ENCODE results near the gene EXOC3. TPM values are rescaled to one million over a fixed set of nuclear protein-coding genes. Genes with fewer than 3 reads are reported as not detected.
"Not testable (repeated sequence)": the region's sequence is repeated elsewhere in the genome, so short reads cannot be mapped to it uniquely, and the experiment has no call there.

EXOC3 gene
- total RNA-seq, 1 experiment from 2014 or later = 21.9 TPM

DNA sequence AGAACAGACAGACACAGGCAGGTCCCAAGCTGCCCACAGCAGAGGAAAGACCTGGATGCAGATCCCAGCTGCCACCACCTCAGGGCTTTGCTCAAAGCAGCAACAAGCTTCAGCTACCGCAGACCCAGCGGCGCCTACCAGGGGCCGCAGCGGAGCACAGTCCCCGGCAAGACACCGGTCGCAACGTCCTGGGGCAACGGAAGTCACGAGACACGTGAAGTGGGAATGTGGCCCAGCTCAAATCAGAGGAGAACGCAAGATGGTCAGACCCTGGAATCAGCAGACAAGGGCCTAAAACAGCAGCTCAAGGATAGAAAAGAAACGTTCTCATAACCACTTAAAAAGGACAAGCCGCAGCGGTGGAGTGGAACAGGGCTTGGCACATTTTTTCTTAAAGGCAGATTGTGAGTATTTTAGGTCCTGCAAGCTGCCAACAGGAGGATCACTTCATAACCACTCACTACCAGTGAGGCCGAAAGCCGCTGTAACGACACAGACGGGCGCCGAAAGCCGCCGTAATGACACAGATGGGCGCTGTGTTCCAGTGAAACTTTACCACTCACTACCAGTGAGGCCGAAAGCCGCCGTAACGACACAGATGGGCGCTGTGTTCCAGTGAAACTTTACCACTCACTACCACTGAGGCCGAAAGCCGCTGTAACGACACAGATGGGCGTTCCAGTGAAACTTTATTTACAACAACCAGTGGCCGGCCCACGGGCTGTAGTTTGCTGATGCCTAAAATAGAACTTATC, 59.5 kb downstream of the EXOC3 start:
- in situ Hi-C loops (cut with HindIII; ENCODE audit: low pct_unique_long_range_greater_than_20kb, low sequenced_read_pairs) = no loop called here
- no peak for DNase-seq (ENCODE audit: low read depth)

DNA sequence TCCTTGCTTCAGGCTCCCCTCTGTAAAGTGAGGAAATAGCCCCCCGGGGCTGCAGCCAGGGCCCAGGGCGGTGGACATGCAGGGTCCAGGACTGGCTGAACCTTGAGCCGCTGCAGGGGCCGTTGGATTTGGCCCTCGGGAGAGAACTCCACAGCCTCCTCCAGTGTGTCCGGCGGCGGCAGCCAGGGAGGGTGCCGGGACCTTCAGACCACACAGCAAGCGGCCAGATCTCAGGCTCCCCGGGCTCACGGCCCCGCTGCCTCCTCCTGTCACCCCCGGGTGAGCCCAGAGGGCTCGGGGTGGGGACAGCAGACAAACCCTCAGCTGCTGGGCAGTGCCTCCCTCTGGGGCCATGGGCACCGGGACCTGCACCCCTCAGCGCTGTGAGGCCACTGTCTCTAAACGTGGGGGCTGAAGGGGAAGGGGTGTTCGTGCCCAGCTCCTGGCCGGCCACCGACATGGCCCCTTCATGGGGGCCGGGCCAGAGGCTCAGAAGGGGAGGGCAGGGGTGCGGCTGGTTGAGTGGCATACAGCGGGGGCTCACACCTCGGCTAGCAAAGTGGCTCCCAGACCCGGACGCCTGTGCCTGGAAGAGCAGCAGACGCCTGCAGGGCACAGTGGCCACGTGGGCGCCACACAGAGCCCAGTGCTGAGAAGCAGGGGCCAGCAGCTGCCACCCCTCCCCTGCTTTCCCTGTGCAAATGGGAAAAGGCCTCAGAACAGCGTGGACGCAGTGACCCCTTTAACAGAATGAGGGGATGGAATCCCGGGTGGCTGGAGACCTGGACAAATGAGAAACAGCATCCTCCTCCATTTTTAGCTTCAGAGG, 61.6 kb downstream of the EXOC3 start:
- in situ Hi-C loops (cut with HindIII; ENCODE audit: low pct_unique_long_range_greater_than_20kb, low sequenced_read_pairs) = no loop called here

DNA sequence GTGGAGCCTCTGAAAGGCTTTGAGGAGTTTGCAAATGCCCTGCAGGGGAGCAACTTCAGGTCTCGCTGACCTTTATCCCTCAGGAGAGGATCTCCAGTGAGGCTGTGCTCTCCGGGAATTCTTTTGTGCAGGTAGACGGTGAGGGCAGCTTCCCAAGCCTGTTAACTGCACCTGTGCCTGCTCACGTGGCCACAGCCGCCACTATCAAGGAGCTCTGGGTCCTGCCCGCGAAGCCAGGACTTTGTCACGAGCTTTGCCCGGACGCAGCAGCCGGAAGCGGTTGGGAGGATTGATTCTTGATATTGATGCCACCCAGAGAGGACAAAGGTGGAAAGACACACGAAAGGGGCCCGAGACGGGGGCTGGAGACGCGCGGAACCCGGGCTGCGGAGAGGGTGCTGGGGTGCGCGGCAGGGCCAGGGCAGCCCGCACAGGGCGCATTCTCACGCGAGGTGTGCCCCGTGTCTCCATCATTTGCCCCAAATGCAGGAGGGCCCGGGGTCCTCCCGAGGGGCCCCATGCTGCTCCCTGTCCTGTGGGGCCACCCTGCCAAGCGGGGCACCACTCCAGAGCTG, 63.1 kb downstream of the EXOC3 start:
- in situ Hi-C loops (cut with HindIII; ENCODE audit: low pct_unique_long_range_greater_than_20kb, low sequenced_read_pairs) = no loop called here
- DNase-seq (ENCODE audit: low read depth) = no peak

More for the DNA sequence above, 61.6 kb downstream of the EXOC3 start:
- DNase-seq (ENCODE audit: low read depth) = no peak

DNA sequence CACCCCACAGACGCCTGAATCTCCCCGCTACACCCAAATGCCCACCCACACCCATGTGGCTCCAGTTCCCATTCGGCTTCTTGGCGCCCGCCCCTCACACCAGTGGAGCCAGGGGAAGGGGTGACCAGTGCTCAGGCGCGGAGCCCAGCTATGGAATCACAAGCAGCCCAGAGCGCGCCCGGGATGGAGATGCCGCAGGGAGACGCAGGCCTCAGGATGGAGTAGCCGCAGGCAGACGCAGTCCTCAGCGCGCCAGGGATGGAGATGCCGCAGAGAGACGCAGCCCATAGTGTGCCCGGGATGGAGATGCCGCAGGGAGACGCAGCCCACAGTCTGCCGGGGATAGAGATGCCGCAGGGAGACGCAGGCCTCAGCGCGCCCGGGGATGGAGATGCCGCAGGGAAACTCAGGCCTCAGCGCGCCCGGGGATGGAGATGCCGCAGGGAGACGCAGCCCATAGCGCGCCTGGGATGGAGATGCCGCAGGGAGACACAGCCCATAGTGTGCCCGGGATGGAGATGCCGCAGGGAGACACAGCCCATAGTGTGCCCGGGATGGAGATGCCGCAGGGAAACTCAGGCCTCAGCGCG, 65.1 kb downstream of the EXOC3 start:
- DNase-seq (ENCODE audit: low read depth); in situ Hi-C loops (cut with HindIII; ENCODE audit: low pct_unique_long_range_greater_than_20kb, low sequenced_read_pairs): not testable (repeated sequence)

DNA sequence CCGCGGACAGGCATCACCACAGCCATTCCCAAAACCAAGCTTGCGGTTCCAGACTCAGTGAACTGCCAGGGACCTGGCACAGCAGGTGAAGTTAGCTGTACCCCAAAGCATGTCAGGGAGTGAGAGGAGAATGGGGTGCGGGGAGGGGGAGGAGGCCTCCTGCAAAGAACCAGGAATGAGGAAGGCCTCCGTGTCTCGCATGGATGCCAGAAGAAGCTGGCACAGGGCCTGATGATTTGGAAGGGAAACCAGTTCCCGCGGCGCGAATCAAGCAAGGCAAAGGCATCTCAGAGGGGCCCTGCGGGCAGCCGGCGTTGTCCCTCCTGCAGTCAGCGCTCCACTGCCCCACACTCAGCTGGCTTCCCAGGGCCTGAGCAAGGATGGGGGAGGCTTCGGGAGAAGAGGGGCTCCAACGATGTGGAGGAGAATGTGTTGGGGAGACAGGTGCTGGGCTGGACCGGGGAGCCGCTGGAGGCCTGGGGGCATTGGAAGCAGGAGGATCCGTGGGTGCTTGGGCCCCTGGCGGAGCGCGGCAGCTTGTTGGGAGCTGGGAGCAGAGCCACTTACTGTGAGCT, 66.7 kb downstream of the EXOC3 start:
- in situ Hi-C loops (cut with HindIII; ENCODE audit: low pct_unique_long_range_greater_than_20kb, low sequenced_read_pairs) = no loop called here

DNA sequence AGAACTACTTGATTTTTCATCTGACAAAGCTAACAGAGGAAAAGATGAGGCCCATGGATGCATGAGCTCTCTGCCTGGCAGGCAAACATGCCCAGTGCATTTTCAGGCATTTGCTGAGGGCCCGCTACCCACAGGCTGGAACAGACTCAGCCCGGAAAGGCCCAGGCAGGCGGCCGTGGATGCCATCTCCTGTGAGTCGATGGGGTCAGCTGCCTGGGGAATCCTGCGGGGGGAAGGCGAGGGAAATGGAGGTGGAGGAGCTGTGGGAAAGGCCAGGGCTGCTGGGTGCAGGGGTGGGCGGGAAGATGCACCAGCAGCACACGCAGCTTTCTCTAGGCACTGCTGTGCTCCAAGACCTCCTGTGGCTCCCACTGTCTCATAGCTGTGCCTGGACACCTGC, 67.5 kb downstream of the EXOC3 start:
- in situ Hi-C loops (cut with HindIII; ENCODE audit: low pct_unique_long_range_greater_than_20kb, low sequenced_read_pairs) = no loop called here

More for the DNA sequence above, 66.7 kb downstream of the EXOC3 start:
- DNase-seq (ENCODE audit: low read depth) = no peak

DNA sequence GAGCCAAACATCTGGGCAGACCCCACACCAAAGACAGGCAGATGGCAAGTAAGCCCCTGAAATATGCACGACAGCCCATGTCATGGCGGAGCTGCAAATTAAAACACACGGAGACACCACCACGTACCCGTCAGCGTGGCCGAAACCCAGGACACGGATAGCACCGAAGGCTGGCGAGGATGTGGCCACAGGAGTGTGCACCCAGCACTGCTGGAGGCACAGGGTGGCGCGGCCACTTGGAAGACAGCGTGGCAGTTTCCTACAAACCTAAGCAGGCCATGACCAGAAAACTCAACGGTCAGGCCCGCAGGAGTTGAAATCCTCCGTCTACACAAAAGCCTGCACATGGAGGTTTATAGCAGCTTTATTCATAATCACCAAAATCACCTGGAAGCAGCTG, 68.5 kb downstream of the EXOC3 start:
- in situ Hi-C loops (cut with HindIII; ENCODE audit: low pct_unique_long_range_greater_than_20kb, low sequenced_read_pairs) = no loop called here
- no peak for DNase-seq (ENCODE audit: low read depth)

More for the DNA sequence above, 67.5 kb downstream of the EXOC3 start:
- DNase-seq (ENCODE audit: low read depth) = no peak

DNA sequence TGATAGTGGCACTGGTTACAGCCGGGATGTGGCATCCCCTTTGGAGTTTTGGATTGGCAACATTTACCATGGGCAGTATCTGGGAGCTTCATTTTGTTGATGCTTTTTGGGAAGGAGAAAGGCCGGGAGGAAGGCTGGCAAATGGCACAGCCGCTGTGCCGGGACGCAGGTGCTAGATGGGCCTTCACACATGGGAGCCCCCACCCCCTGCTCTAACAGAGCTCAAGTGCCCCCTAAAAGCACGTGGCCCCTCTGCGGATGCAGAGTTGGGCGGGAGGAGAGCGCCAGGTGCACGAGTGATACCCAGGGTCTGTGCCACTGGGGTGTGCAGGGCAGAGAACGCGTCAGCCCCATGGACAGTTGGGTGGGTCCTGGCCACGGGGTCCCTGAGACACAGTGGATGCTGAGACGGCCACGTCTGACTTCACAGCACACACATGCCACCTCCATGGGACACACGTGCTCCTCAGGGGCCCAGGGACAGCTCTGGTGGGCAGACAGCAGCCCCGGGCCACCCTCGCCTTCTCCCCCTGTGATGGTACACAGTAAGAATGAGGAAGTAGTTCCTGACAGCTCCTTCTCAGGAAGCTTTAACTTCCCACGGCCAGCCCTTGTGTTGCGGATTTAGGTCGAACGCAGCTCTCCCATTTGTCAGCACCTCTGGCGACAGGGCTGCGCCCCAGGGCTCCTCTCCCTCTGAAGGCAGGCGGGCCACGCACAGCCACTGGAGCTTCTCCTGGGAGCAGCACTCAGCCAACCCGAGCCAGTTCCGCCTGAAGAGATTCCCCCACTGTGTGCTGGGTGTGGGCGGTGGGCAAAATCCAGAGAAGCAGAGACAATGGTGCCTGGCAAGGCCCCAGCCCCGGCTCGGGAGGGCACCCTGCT, 70.5 kb downstream of the EXOC3 start:
- DNase-seq (ENCODE audit: low read depth) = no peak
- in situ Hi-C loops (cut with HindIII; ENCODE audit: low pct_unique_long_range_greater_than_20kb, low sequenced_read_pairs) = no loop called here

DNA sequence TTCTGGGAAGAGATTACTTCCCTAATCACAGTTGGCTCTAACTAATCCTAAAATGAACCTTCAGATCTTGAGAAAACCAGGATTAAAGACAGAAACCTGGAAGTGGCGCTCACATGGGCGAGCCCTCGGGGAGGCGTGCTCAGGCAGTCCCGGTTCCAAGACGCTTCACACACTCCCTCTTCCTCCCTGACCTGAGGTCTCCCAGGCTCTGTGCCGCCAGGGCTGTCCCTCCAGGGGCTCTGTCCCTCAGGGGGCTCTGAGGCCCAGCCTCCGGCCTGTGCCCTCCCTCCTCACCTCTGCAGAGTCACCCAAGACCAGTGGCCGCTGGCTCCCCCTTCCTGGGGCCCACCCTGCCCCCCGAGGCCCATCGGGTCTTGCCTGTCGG, 71.1 kb downstream of the EXOC3 start:
- in situ Hi-C loops (cut with HindIII; ENCODE audit: low pct_unique_long_range_greater_than_20kb, low sequenced_read_pairs) = no loop called here
- no peak for DNase-seq (ENCODE audit: low read depth)

DNA sequence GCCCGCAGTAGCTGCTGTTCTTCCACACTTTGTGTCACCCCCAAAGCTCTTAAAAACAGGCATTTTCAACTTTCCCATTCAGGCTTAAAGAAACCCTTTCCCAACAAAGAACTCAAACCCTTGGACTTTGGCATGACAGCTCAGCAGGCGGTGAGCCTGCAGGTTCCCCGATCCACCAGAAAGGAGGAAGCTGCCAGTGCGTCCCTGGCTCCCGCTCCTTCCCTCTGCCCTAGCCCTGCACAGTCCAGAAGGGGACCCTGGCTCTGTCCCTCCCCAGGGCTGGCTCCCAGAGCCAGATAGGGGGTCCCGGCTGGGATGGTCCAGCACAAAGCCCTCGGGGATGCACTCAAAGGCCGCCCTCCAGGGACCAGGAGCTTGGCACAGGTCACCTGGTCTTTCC, 71.7 kb downstream of the EXOC3 start:
- in situ Hi-C loops (cut with HindIII; ENCODE audit: low pct_unique_long_range_greater_than_20kb, low sequenced_read_pairs) = no loop called here
- DNase-seq (ENCODE audit: low read depth) = no peak

DNA sequence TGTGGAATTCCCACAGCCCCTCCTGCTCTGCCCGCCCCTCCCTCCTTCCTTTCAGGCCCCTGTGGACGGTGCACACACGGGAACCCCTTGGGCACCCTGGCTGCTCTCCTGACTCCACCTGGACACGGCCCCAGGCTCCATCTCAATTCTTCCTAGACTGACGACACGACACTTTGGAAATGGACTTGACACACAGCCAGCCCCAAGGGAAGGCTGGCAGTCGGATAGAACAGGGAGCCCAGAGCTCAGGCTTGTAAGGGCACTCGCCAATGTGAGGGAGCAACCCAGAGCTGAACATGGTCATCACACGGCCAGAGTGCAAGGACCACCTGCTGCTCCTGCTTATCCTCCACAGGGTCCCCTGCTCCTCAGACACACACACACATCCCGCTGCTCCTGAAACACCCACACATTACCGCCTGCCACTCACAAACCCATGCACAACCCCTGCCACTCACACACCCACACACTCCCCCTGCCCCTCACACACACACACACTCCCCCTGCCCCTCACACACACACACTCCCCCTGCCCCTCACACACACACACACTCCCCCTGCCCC, 72.4 kb downstream of the EXOC3 start:
- in situ Hi-C loops (cut with HindIII; ENCODE audit: low pct_unique_long_range_greater_than_20kb, low sequenced_read_pairs) = no loop called here
- DNase-seq (ENCODE audit: low read depth) = no peak

DNA sequence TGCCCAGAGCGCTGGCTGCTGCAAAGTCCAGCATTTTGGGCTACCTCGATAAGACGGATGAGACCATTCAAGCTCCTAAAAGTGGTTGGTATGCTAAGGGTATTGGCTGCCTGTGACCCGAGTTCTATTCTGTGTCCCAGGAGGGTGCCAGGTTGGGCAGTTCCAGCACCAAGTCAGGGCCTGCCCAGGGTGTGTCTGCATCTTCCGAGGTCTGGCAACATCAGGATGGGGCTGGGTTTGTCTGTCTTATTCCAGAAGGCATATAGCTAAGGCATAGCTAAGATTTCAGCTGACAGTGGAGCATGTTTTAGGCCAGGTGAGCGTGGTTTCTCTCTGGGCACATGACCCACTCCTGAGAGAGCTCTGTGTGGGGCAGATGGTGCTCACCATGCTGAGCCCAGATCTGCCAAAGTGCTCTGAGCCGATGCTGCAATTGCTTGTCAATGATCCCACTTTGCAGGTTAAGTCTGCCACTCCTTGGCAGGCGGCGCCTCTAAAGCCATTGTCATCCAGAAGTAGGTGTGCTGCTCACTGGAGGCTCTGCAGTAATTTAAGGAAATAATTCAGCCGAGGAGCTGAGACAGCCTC, 73.5 kb downstream of the EXOC3 start:
- in situ Hi-C loops (cut with HindIII; ENCODE audit: low pct_unique_long_range_greater_than_20kb, low sequenced_read_pairs) = no loop called here
- DNase-seq (ENCODE audit: low read depth) = no peak

Other genes with a start within 250 kb of the EXOC3 start
- gene CCDC127, start 225.0 kb upstream of the EXOC3 start, total RNA-seq (2014; rRNA removed; shearing (Covaris generic); ENCODE audit: low replicate concordance) = 4.5 and 6.2 TPM in 2 replicates
- gene SDHA, start 224.9 kb upstream of the EXOC3 start, total RNA-seq (2014; rRNA removed; shearing (Covaris generic); ENCODE audit: low replicate concordance) = 81.3 and 93.4 TPM in 2 replicates
- 107 and 119 TPM in 2 replicates for gene PDCD6, start 171.5 kb upstream of the EXOC3 start, total RNA-seq (2014; rRNA removed; shearing (Covaris generic); ENCODE audit: low replicate concordance)
- 0.09 and 5.2 TPM in 2 replicates for gene AHRR, start 121.5 kb upstream of the EXOC3 start, total RNA-seq (2014; rRNA removed; shearing (Covaris generic); ENCODE audit: low replicate concordance)
- 0.43 and 1.8 TPM in 2 replicates for gene SLC9A3, start 81.3 kb downstream of the EXOC3 start, total RNA-seq (2014; rRNA removed; shearing (Covaris generic); ENCODE audit: low replicate concordance)
- gene CEP72, start 169.2 kb downstream of the EXOC3 start, total RNA-seq (2014; rRNA removed; shearing (Covaris generic); ENCODE audit: low replicate concordance) = 4.4 and 7.7 TPM in 2 replicates

All from Caki2 (cell line).